ENCODE measurements around the gene TJP2.

The TJP2 gene

DNA sequence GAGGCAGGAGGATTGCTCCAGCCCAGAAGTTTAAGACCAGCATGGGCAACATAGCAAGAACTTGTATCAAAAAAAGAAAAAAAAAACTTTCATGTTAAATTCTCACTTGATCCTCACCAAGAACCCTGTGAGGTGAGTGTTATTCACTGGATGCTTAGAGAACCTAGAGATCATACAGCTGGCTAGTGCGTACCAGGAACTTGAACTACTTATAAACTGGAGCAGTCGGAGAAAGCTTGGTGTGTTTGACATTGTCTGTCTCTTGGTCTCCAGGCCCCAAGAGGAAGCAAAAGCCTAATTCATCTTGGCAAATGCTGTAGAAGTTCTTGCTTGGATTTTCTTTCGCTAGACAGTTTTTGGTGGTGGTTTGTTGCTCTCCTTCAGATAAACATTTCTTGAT, 18.1 kb downstream of the TJP2 start:
- H3K4me1 ChIP-seq: peaks cover under 1 to 60% (median 20%) of the 10 kb centered on the region in 4 donors
- no peak for TF ChIP-seq CTCF (IDR thresholded peaks at IDR 0.05)
- H3K27ac ChIP-seq: no peak overlapping the region
- H3K36me3 ChIP-seq: no peaks in the 10 kb centered on the region
- no peak overlapping the region for H3K4me3 ChIP-seq
- no peaks in the 10 kb centered on the region for H3K9me3 ChIP-seq
- intact Hi-C loops (cut with DNase I; ENCODE audit: low total_unique reads): loop anchor here (5.0 kb wide), 1 partner anchor 155 kb away; the partner anchor contains the start of gene FXN
- no peak for DNase-seq
- H3K27me3 ChIP-seq: no peaks in the 10 kb centered on the region

- TF ChIP-seq CTCF (IDR thresholded peaks at IDR 0.05): no peak
- Histone ChIP-seq H3K27ac (no peak overlapping the region), H3K9me3 (no peaks in the 10 kb centered on the region), H3K4me1 (peaks cover 0 to 45% (median 9%) of the 10 kb centered on the region in 4 donors), H3K4me3 (no peak overlapping the region), H3K27me3 (no peaks in the 10 kb centered on the region), H3K36me3 (no peaks in the 10 kb centered on the region)
- intact Hi-C loops (cut with DNase I; ENCODE audit: low total_unique reads): loop anchor here (5.0 kb wide), 1 partner anchor 156 kb away; the partner anchor contains the start of gene FXN
- no peak for DNase-seq
These were observed 19.6 kb downstream of the TJP2 start for GRCh38 chr9:69193685-69194032.

DNA sequence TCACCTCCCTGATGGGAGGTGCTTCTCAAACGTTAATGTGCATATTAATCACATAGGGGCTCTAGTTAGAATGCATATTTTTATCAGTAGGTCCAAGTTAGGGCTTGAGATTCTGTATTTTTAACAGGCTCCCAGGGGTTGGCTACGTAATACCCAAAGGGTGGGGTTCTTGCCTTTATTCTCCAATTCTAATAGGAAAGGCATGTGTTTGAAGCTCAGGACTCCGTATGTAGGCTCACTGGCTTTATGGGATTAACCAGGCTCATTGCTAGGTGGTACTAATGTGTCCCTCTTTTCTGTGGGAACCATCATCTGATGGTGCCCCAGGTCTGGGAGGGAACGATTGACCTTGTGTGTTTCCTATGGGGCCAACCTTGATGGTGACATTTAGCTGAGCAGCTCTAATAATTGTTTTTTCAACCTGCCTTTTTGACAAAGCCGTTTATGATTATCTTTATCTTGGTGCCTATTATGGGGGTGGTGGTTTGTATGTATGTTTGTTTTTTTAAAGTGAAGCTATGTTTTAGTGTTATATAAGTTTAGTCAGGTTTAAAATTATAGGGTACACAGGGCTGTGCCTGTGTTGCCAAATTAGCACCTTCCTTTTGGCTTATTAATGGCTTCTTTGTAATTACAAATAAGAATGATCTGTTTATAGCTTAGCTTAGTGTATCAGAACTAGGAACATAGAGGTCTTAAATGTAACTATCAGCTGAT, 20.8 kb downstream of the TJP2 start:
- TF ChIP-seq CTCF (IDR thresholded peaks at IDR 0.05): no peak
- Histone ChIP-seq H3K4me1 (peaks cover 0 to 38% (median 9%) of the 10 kb centered on the region in 4 donors), H3K27ac (no peak overlapping the region), H3K4me3 (no peak overlapping the region), H3K27me3 (no peaks in the 10 kb centered on the region), H3K36me3 (no peaks in the 10 kb centered on the region), H3K9me3 (no peaks in the 10 kb centered on the region)
- DNase-seq: no peak
- intact Hi-C loops (cut with DNase I; ENCODE audit: low total_unique reads): loop anchor here (5.0 kb wide), 1 partner anchor 158 kb away; the partner anchor contains the start of gene FXN

- Histone ChIP-seq H3K27ac (no peak overlapping the region), H3K36me3 (no peaks in the 10 kb centered on the region), H3K4me3 (no peak overlapping the region), H3K9me3 (no peaks in the 10 kb centered on the region), H3K4me1 (peaks cover 0 to 36% (median 9%) of the 10 kb centered on the region in 4 donors), H3K27me3 (no peaks in the 10 kb centered on the region)
- no peak for TF ChIP-seq CTCF (IDR thresholded peaks at IDR 0.05)
- no peak for DNase-seq
- intact Hi-C loops (cut with DNase I; ENCODE audit: low total_unique reads): no loop called here
These were observed 21.6 kb downstream of the TJP2 start for GRCh38 chr9:69195668-69196067.

GRCh38 chr9:69197687-69198086, 23.6 kb downstream of the TJP2 start:
- Histone ChIP-seq H3K9me3 (no peaks in the 10 kb centered on the region), H3K27me3 (no peaks in the 10 kb centered on the region), H3K4me1 (peaks cover 0 to 18% (median 5%) of the 10 kb centered on the region in 4 donors), H3K36me3 (no peaks in the 10 kb centered on the region), H3K27ac (no peak overlapping the region), H3K4me3 (no peak overlapping the region)
- intact Hi-C loops (cut with DNase I; ENCODE audit: low total_unique reads): no loop called here
- TF ChIP-seq CTCF (IDR thresholded peaks at IDR 0.05): no peak
- no peak for DNase-seq

All from tibial artery (tissue), 4 donors.